K562 (cell line): Measurements from ENCODE around the gene QKI. TPM values are rescaled to one million over a fixed set of nuclear protein-coding genes. Genes with fewer than 3 reads are reported as not detected.

Source experiments
- ASH1L ChIP-seq: fragments of 450-650 bp; IDR thresholded peaks from 2 replicates; pipeline ENCODE4 v1.6.1; 2018; ENCODE audit warnings: borderline replicate concordance, mild to moderate bottlenecking, low read depth; ENCODE audit not compliant: partially characterized antibody
- C11orf30 ChIP-seq: fragments of 450-650 bp; IDR thresholded peaks from 2 replicates; pipeline ENCODE4 v1.6.1; 2016; ENCODE audit warnings: low read depth, mild to moderate bottlenecking
- CBX3 ChIP-seq, 2 experiments: IDR thresholded peaks; 1 replicate in 1 of 2; 2 replicates in 1 of 2; pipeline ENCODE4 v1.6.1; 2012; ENCODE audit warnings: inconsistent platforms in 2 of 2, low read length in 2 of 2, borderline replicate concordance in 1 of 2, control low read depth in 1 of 2
- CREB1 ChIP-seq, 2 experiments: sonication (generic) in 1 of 2; formaldehyde crosslinking in 1 of 2; IDR thresholded peaks; 2 replicates each; pipeline versions ENCODE4 v1.6.1 to v1.8.0; 2012 to 2022; ENCODE audit warnings: inconsistent platforms in 1 of 2, mild to moderate bottlenecking in 1 of 2, missing genetic modification reagents in 1 of 2, moderate library complexity in 1 of 2
- FOXP1 ChIP-seq: sonication (generic); formaldehyde crosslinking; IDR thresholded peaks from 2 replicates; pipeline ENCODE4 v1.8.0; 2022; ENCODE audit warnings: mild to moderate bottlenecking, missing genetic modification reagents
- GABPA ChIP-seq: fragments of 200-800 bp; sonication (Bioruptor generic); conservative IDR thresholded peaks from 2 replicates; pipeline ENCODE4 v1.6.1; 2016; ENCODE audit warnings: low read depth, missing genetic modification characterization, missing compliant biosample characterization
- HDAC2 ChIP-seq: fragments of 450-650 bp; IDR thresholded peaks from 2 replicates; pipeline ENCODE4 v1.6.1; 2016; ENCODE audit warnings: mild to moderate bottlenecking
- MAZ ChIP-seq, 2 experiments: fragments of 450-650 bp in 1 of 2; sonication (generic) in 1 of 2; formaldehyde crosslinking; IDR thresholded peaks in 1 of 2; conservative IDR thresholded peaks in 1 of 2; 2 replicates each; pipeline versions ENCODE4 v1.4.0 to v1.5.0; 2020; ENCODE audit warnings: mild to moderate bottlenecking in 1 of 2, missing genetic modification reagents in 1 of 2
- MEIS2 ChIP-seq: fragments of 450-650 bp; IDR thresholded peaks from 2 replicates; pipeline ENCODE4 v1.6.1; 2014; ENCODE audit warnings: mild to moderate bottlenecking; ENCODE audit not compliant: partially characterized antibody
- NELFE ChIP-seq: IDR thresholded peaks from 2 replicates; pipeline ENCODE4 v1.6.1; 2011; ENCODE audit warnings: mild to moderate bottlenecking; ENCODE audit not compliant: insufficient read depth, insufficient read length
- RBM14 ChIP-seq: fragments of 200-400 bp; formaldehyde crosslinking; IDR thresholded peaks from 2 replicates; pipeline ENCODE4 v1.6.1; 2018; ENCODE audit warnings: low read depth, mild to moderate bottlenecking, low read length, moderate library complexity, borderline replicate concordance; ENCODE audit not compliant: insufficient read depth
- RBM34 ChIP-seq: fragments of 200-400 bp; formaldehyde crosslinking; IDR thresholded peaks from 2 replicates; pipeline ENCODE4 v1.6.1; 2018; ENCODE audit warnings: low read length, borderline replicate concordance; ENCODE audit not compliant: insufficient read depth
- SMAD4 ChIP-seq: fragments of 250-450 bp; sonication (Bioruptor Pico); conservative IDR thresholded peaks from 2 replicates; pipeline ENCODE4 v1.8.0; 2021; ENCODE audit warnings: inconsistent platforms, mild to moderate bottlenecking, moderate library complexity
- SMARCC2 ChIP-seq: fragments of 450-650 bp; IDR thresholded peaks from 2 replicates; pipeline ENCODE4 v1.6.1; 2017; ENCODE audit warnings: antibody characterized with exemption, moderate library complexity, mild to moderate bottlenecking, low read depth
- SUPT5H ChIP-seq: fragments of 450-650 bp; IDR thresholded peaks from 2 replicates; pipeline ENCODE4 v1.6.1; 2016
- TARDBP ChIP-seq: fragments of 450-650 bp; IDR thresholded peaks from 2 replicates; pipeline ENCODE4 v1.6.1; 2016
- TCF7 ChIP-seq: sonication (generic); IDR thresholded peaks from 2 replicates; pipeline ENCODE4 v1.6.1; 2016; ENCODE audit warnings: antibody characterized with exemption, borderline replicate concordance
- TRIM28 ChIP-seq: fragments of 450-650 bp; IDR thresholded peaks from 2 replicates; pipeline ENCODE4 v1.6.1; 2017
- polyA plus RNA-seq, 8 experiments: library from polyadenylated mRNA; depleted of rRNA in 4 of 8; stranded (reverse) in 5 of 8; unstranded in 3 of 8; fragments of >200 nt; fragmentation: Nextera tagmentation in 2 of 8; fragmentation: Illumina TruSeq in 1 of 8; extraction: Ambion mirVana in 2 of 8; extraction: Trizol in 1 of 8; gene quantifications; 2 replicates each; pipeline versions ENCODE4 v1.2.1 to v1.2.3, GENCODE V29; 2011 to 2014; ENCODE audit warnings: inconsistent platforms in 1 of 8, missing spikeins in 1 of 8
- total RNA-seq, 7 experiments: library from RNA; depleted of rRNA in 6 of 7; stranded (reverse); fragments of >200 nt in 6 of 7; fragmentation: Illumina TruSeq in 2 of 7; extraction: Trizol in 2 of 7; gene quantifications; 2 replicates each; pipeline versions ENCODE4 v1.2.1 to v1.2.3, GENCODE V29; 2011 to 2021; ENCODE audit warnings: low replicate concordance in 1 of 7
- TF ChIP-seq, protein P1 (sequence below): sonication (generic); formaldehyde crosslinking; IDR thresholded peaks from 2 replicates; pipeline ENCODE4 v1.8.0; 2022; ENCODE audit warnings: mild to moderate bottlenecking, missing genetic modification reagents
- TF ChIP-seq, protein P2 (sequence below): fragments of 450-650 bp; formaldehyde crosslinking; IDR thresholded peaks from 2 replicates; pipeline ENCODE4 v1.4.0; 2020; ENCODE audit warnings: mild to moderate bottlenecking, mixed read lengths

Gene QKI
- total and polyA plus RNA-seq, 9 of the 15 experiments (the other 6 are each of a cell fraction or from before 2014, with no cell fraction given): 20.4 to 215 (median 123) TPM

DNA sequence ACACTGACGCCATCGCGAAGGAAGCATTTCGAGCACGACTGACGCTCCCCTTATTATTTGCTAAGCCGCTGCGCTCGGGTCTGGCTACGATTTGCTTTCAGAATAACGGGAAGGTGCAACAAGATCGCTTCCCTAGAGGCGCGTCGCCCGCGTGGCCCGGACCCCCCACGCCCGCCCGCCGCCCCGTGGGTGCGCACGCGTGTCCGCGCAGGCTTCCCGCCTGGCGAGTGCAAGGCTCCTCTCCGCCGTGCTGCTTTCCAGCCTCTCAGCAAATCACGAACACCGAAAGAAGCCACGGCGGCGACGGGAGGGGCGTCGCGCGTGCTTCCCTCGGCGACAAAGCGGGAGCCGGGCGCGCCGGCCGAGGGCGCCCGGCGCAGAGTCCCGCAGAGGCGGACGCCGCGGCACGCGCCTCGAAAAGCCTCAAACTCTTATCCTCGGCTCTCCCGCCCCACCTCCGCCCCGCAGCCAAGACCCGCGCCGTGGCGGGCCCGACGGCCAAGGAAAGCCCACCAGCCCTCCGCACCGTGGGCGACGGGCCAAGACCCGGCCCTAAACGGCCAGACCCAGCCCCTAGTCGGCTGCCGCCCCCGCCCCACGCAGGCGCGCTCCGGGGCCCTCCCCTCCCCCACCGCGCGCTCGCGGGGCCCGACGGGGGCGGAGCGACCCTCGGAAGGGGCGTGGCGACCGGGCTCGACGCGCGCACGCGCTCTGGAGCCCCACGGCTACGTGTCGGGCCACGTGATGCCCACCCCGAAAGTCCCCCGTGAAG lies 987 bp upstream of the QKI start (continued):
- TF ChIP-seq, protein P1, sequence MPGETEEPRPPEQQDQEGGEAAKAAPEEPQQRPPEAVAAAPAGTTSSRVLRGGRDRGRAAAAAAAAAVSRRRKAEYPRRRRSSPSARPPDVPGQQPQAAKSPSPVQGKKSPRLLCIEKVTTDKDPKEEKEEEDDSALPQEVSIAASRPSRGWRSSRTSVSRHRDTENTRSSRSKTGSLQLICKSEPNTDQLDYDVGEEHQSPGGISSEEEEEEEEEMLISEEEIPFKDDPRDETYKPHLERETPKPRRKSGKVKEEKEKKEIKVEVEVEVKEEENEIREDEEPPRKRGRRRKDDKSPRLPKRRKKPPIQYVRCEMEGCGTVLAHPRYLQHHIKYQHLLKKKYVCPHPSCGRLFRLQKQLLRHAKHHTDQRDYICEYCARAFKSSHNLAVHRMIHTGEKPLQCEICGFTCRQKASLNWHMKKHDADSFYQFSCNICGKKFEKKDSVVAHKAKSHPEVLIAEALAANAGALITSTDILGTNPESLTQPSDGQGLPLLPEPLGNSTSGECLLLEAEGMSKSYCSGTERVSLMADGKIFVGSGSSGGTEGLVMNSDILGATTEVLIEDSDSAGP (CRISPR knock-in tag): 0 out of 2 replicates have a peak, but pooled peaks have one; percentile 71
- TF ChIP-seq MEIS2 (peak; percentile 65), NELFE (no peak), TRIM28 (no peak), CBX3 (IDR thresholded peaks at IDR 0.05; ENCODE audit: borderline replicate concordance in 1 of 2, low read length in 2 of 2) (peak in 1 of 2 experiments; percentile 23; a peak in 1 of 3 replicates), SMARCC2 (no peak; the same call in 1 of the 2 replicates), HDAC2 (no peak), MAZ (CRISPR knock-in tag; conservative IDR thresholded peaks at IDR 0.05 in 1 of 2, IDR thresholded peaks at IDR 0.05 in 1 of 2) (peak; percentile 49 to 95; a peak in 3 of 4 replicates), ASH1L (no peak), SUPT5H (peak; percentile 67), C11orf30 (no peak), GABPA (tag) (peak; percentile 33; the same call in 1 of the 2 replicates), FOXP1 (CRISPR knock-in tag) (peak; percentile 29; the same call in 1 of the 2 replicates), TCF7 (no peak), RBM34 (peak; percentile 16; the same call in 1 of the 2 replicates), TARDBP (peak; percentile 98), RBM14 (0 out of 2 replicates have a peak, but pooled peaks have one; percentile 36), SMAD4 (CRISPR knock-in tag) (peak; percentile 91), CREB1 (IDR thresholded peaks at IDR 0.05) (peak; percentile 42; the same call in 1 of the 2 replicates), CREB1 (CRISPR knock-in tag; IDR thresholded peaks at IDR 0.05) (peak; percentile 29)
- TF ChIP-seq, protein P2, sequence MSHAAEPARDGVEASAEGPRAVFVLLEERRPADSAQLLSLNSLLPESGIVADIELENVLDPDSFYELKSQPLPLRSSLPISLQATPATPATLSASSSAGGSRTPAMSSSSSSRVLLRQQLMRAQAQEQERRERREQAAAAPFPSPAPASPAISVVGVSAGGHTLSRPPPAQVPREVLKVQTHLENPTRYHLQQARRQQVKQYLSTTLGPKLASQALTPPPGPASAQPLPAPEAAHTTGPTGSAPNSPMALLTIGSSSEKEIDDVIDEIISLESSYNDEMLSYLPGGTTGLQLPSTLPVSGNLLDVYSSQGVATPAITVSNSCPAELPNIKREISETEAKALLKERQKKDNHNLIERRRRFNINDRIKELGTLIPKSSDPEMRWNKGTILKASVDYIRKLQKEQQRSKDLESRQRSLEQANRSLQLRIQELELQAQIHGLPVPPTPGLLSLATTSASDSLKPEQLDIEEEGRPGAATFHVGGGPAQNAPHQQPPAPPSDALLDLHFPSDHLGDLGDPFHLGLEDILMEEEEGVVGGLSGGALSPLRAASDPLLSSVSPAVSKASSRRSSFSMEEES: peak; percentile 87
